ENCODE data around the gene CACNB2.

CACNB2 gene

GRCh38 chr10:18230794-18231193, 90.6 kb downstream of the CACNB2 start:
- no peak for DNase-seq (ENCODE audit: low spot score)

- no peak for DNase-seq (ENCODE audit: low spot score)
These were observed 91.3 kb downstream of the CACNB2 start for GRCh38 chr10:18231480-18231879.

DNA sequence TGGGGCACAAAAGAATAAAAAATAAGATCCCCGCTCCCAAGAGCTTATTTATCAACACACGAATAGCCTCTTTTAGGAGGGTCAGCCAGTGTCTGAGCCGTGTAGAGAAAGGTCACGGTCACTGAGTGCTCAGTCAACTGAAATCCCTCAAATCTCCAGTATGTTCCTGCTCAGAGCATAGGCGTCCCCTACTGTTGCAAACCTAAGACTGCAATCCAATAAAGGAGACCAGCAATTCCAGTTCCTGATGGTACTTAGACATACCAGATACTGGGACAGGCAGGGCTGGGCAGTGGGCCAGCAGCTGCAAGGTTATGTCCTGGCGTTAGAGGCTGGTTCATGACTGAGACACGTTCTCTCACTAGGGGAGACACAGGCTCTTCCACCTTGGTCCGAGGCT, 93.6 kb downstream of the CACNB2 start:
- peak; percentile 10 for DNase-seq (ENCODE audit: low spot score)

DNA sequence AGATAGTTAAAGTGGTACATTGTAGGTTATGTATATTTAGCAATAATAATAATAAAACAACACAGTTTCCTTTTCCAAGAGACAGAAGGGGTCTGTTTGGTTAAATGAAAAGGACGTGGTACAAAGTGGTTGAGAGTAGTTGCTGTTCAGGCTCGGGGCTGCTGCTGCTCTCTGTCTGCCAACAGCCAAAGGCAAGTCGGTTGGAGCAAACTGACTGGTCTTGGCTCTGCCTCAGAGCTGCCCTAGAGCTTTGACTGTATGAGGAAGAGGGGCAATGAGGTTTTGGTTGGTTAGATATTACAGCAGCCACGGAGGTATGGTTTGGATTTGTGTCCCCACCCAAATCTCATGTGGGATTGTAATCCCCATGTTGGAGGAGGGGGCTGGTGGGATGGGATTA, 95.3 kb downstream of the CACNB2 start:
- no peak for DNase-seq (ENCODE audit: low spot score)

GRCh38 chr10:18236756-18237155, 96.5 kb downstream of the CACNB2 start:
- no peak for DNase-seq (ENCODE audit: low spot score)

- peak; percentile 29 for DNase-seq (ENCODE audit: low spot score)
These were observed 98.8 kb downstream of the CACNB2 start for GRCh38 chr10:18238870-18239485.

DNA sequence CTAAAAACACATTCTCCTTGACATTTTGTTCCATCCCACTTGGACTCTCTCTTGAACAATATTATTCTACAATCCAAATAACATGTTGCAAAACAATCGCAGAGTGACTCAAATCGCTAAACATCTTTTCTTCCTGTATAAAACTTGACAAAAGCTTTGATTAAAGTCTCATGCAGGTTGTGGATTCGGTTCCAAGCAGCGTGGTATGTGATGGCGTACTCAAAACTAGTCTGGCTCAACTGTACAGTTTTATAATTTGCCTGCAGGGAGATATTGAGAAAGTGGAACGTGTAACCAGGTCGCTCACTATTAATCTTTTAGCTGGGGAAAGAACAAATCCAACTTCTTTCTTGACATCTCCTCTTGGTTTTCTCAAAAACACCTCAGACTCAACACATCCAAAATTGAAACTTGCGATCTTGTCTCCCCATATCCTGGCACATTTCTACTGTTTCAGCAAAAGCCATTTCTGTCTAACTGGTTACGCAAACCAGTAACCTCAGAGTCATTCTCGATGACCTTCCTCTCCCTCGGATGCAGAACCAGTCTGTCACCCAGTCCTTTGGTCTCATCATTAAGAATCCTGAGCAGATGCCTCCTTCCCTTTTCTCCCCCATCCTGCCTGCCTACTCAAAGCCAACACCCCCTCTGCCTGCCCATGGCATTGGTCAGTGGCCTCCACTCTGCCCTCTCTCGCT, 100.1 kb downstream of the CACNB2 start:
- DNase-seq (ENCODE audit: low spot score), result no peak

GRCh38 chr10:18246967-18247366, 106.7 kb downstream of the CACNB2 start:
- DNase-seq (ENCODE audit: low spot score), result no peak

DNA sequence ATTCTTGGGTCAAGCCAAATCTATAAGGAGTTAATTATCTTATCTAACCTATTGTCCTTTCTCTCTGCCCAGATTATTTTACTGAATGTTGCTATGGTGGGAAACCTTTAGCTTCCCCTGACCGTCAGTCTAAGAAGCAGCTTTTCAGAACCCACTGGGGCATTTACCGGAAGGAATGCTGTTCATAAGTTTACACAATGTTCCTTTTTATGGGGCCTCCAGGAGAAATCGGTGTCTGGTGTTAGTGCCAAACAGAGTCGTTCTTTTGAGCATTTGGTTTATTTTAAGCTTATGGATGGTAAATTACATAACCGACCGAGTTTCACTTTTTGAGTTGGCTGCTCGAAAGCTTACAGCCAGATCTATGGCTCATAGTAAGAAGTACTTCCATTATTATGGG, 111.9 kb downstream of the CACNB2 start:
- no peak for DNase-seq (ENCODE audit: low spot score)

GRCh38 chr10:18254086-18254485, 113.9 kb downstream of the CACNB2 start:
- DNase-seq (ENCODE audit: low spot score), result no peak

- DNase-seq (ENCODE audit: low spot score), result no peak
These were observed 114.5 kb downstream of the CACNB2 start for GRCh38 chr10:18254692-18255091.

- no peak for DNase-seq (ENCODE audit: low spot score)
These were observed 120.2 kb downstream of the CACNB2 start for GRCh38 chr10:18260310-18260922.

- no peak for DNase-seq (ENCODE audit: low spot score)
These were observed 120.9 kb downstream of the CACNB2 start for GRCh38 chr10:18261063-18261610.

DNA sequence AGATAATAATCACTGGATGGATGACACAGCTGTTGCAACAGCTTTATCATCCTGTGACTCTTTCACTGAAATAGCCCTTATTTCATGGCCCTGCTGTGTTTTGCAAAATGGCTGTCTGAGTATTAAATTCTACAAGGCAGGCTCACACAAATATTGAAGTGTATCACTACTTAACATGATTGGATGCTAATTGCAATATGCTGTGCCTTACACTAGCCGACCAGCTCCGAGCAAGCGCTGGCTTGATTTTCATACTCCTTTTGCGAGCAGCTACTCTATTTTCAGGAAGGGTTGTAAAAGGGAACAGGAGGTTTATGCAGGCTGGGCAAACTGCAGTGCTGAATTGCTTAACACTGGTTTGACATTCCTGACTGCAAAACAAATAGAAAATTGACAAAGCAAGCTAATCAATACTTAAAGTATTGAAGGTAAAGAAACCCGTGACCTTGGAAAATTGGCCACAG, 121.6 kb downstream of the CACNB2 start:
- DNase-seq (ENCODE audit: low spot score), result no peak

- no peak for DNase-seq (ENCODE audit: low spot score)
These were observed 124.3 kb downstream of the CACNB2 start for GRCh38 chr10:18264466-18265050.

DNA sequence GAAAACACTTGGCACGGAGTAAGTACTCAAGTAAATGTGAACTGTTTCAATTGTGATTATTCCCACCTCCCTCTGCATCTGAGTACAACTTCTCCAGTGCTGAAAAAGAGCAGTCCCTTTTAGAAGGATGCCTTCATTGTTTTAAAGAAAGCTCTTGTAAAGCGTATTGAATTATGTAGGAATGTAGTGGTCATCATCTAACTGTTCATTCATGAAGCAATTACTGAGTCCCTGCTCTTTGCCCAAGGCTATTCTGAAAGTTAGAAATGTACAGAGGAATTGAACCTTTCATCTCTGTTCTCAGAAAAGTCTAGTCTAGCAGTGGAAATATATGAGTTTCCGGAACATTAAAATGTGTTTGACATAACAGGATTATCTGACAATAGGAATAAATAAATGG, 127.8 kb downstream of the CACNB2 start:
- DNase-seq (ENCODE audit: low spot score), result no peak

DNA sequence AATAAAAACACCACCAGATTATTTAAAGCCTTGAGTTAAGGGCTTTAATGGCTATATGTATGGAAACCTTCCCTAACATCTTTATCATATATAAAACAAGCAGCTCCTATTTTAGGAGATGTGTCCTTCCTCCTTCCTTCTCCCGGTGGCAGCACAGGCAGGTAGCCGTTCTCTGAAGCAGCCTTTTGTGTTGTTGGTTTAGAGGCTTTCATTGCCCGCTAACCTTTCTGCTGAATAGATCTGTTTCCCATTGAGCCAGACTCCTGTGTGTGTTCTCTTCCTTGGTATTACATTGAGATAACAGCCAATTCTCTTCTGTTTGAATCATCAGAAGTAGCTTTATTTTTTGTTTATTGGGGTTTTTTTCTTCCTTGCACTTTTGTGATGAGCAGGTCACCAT, 131.3 kb downstream of the CACNB2 start:
- peak; percentile 6 for DNase-seq (ENCODE audit: low spot score)

GRCh38 chr10:18273039-18273438, 132.8 kb downstream of the CACNB2 start:
- DNase-seq (ENCODE audit: low spot score), result no peak

- no peak for DNase-seq (ENCODE audit: low spot score)
These were observed 138.0 kb downstream of the CACNB2 start for GRCh38 chr10:18278181-18278580.

GRCh38 chr10:18279173-18279572, 138.9 kb downstream of the CACNB2 start:
- peak; percentile 5 for DNase-seq (ENCODE audit: low spot score)

- no peak for DNase-seq (ENCODE audit: low spot score)
These were observed 141.9 kb downstream of the CACNB2 start for GRCh38 chr10:18282094-18282493.

- DNase-seq (ENCODE audit: low spot score), result no peak
These were observed 150.6 kb downstream of the CACNB2 start for GRCh38 chr10:18290651-18291313.

Measured in SW480 (cell line).